Neuronal stem cell (in vitro differentiated cells): ENCODE measurements around the gene HPCAL1.

Experiments used
- DNase-seq: peaks from one replicate; pipeline ENCODE4 v3.0.0-alpha.2; 2013; ENCODE audit warnings: low spot score
- H2AFZ ChIP-seq: one replicate; pipeline ENCODE4 v1.6.1; 2013; ENCODE audit warnings: mild to moderate bottlenecking, low read length, inconsistent platforms
- H2AK5ac ChIP-seq: 2 replicates; pipeline ENCODE4 v1.6.1; 2013; ENCODE audit warnings: low read depth, mild to moderate bottlenecking, inconsistent platforms, low read length, moderate library complexity, mixed read lengths
- H2BK120ac ChIP-seq: 2 replicates; pipeline ENCODE4 v1.6.1; 2013; ENCODE audit warnings: low read depth, mild to moderate bottlenecking, inconsistent platforms, low read length, moderate library complexity, mixed read lengths
- H2BK12ac ChIP-seq: one replicate; pipeline ENCODE4 v1.6.1; 2013; ENCODE audit warnings: low read length, inconsistent platforms
- H2BK15ac ChIP-seq: 2 replicates; pipeline ENCODE4 v1.6.1; 2013; ENCODE audit warnings: mild to moderate bottlenecking, low read length, inconsistent platforms, mixed read lengths
- H2BK5ac ChIP-seq: one replicate; pipeline ENCODE4 v1.6.1; 2013; ENCODE audit warnings: inconsistent platforms, mild to moderate bottlenecking, low read length, moderate library complexity
- H3K14ac ChIP-seq: one replicate; pipeline ENCODE4 v1.6.1; 2013; ENCODE audit warnings: low read length, inconsistent platforms
- H3K18ac ChIP-seq: 2 replicates; pipeline ENCODE4 v1.6.1; 2013; ENCODE audit warnings: low read length, inconsistent platforms
- H3K23ac ChIP-seq: 2 replicates; pipeline ENCODE4 v1.6.1; 2013; ENCODE audit warnings: low read depth, mild to moderate bottlenecking, mixed read lengths, low read length, inconsistent platforms; ENCODE audit not compliant: poor library complexity
- H3K27ac ChIP-seq: replicated peaks from 3 replicates; pipeline ENCODE4 v1.5.1; 2013; ENCODE audit warnings: low read length, inconsistent platforms
- H3K27me3 ChIP-seq, 3 experiments: 2 replicates each; pipeline ENCODE4 v1.6.1; 2013; ENCODE audit warnings: low read length in 3 of 3, mild to moderate bottlenecking in 2 of 3, inconsistent platforms in 1 of 3, low read depth in 1 of 3, mixed read lengths in 1 of 3, moderate library complexity in 1 of 3; ENCODE audit not compliant: control insufficient read depth in 3 of 3, insufficient read depth in 3 of 3
- H3K36me3 ChIP-seq, 2 donors: replicated peaks in 1 of 2; 2 replicates each; pipeline ENCODE4 v1.6.1; 2013; ENCODE audit warnings: low read length in 2 of 2; ENCODE audit not compliant: control insufficient read depth in 2 of 2, insufficient read depth in 2 of 2
- H3K4ac ChIP-seq: 2 replicates; pipeline ENCODE4 v1.6.1; 2013; ENCODE audit warnings: inconsistent platforms, mild to moderate bottlenecking, low read length, moderate library complexity
- H3K4me1 ChIP-seq, 2 donors: 1 replicate in 1 of 2; 2 replicates in 1 of 2; pipeline ENCODE4 v1.6.1; 2013; ENCODE audit warnings: low read length in 2 of 2, low read depth in 1 of 2; ENCODE audit not compliant: control insufficient read depth in 2 of 2, insufficient read depth in 1 of 2
- H3K4me2 ChIP-seq: one replicate; pipeline ENCODE4 v1.6.1; 2013; ENCODE audit warnings: mild to moderate bottlenecking, low read length, inconsistent platforms; ENCODE audit not compliant: insufficient read depth, poor library complexity, severe bottlenecking
- H3K4me3 ChIP-seq, 2 donors: 2 replicates each; pipeline ENCODE4 v1.5.1; 2013; ENCODE audit warnings: low read length in 2 of 2, mild to moderate bottlenecking in 2 of 2, inconsistent platforms in 1 of 2, moderate library complexity in 1 of 2
- H3K79me1 ChIP-seq: one replicate; pipeline ENCODE4 v1.6.1; 2013; ENCODE audit warnings: low read depth, mild to moderate bottlenecking, inconsistent platforms, low read length, moderate library complexity
- H3K9ac ChIP-seq: one replicate; pipeline ENCODE4 v1.6.1; 2013; ENCODE audit warnings: mild to moderate bottlenecking, low read depth, low read length, inconsistent platforms; ENCODE audit not compliant: poor library complexity
- H3K9me3 ChIP-seq, 2 donors: replicated peaks in 1 of 2; 2 replicates each; pipeline versions ENCODE3 to v1.6.1; 2013; ENCODE audit warnings: low read length in 2 of 2, mild to moderate bottlenecking in 2 of 2, inconsistent platforms in 1 of 2, low read depth in 1 of 2, mixed read lengths in 1 of 2, moderate library complexity in 1 of 2; ENCODE audit not compliant: control insufficient read depth in 2 of 2, insufficient read depth in 1 of 2
- H4K8ac ChIP-seq: one replicate; pipeline ENCODE4 v1.6.1; 2013; ENCODE audit warnings: low read depth, mild to moderate bottlenecking, inconsistent platforms, low read length, moderate library complexity
- H4K91ac ChIP-seq: one replicate; pipeline ENCODE4 v1.6.1; 2013; ENCODE audit warnings: low read length, low read depth, mild to moderate bottlenecking, inconsistent platforms; ENCODE audit not compliant: poor library complexity
- WGBS, 2 donors: extraction: QIAGEN DNeasy Blood & Tissue Kit; methylation state at CpG; one replicate each; pipeline ENCODE4 v1.1.7; 2013; ENCODE audit warnings: missing lambda C conversion rate in 2 of 2, mixed read lengths in 1 of 2; ENCODE audit not compliant: insufficient read length in 2 of 2, insufficient replicate concordance in 1 of 2; ENCODE audit errors: extremely low coverage in 2 of 2; 5-methylcytosine and 5-hydroxymethylcytosine counted together

HPCAL1 gene

GRCh38 chr2:10467401-10467800, 164.7 kb downstream of the HPCAL1 start:
- no peaks in the 10 kb centered on the region for H3K36me3 ChIP-seq
- no peak overlapping the region for H2AFZ ChIP-seq
- H3K9ac ChIP-seq, result no peak overlapping the region
- H3K27me3 ChIP-seq, result peaks cover 0 to 9% (median 0%) of the 10 kb centered on the region in 3 experiments
- no peak overlapping the region for H3K23ac ChIP-seq
- H3K79me1 ChIP-seq, result no peaks in the 10 kb centered on the region
- no peak overlapping the region for H3K4me2 ChIP-seq
- H4K91ac ChIP-seq, result no peak overlapping the region
- H2BK5ac ChIP-seq, result no peak overlapping the region
- H3K18ac ChIP-seq, result no peak overlapping the region
- H4K8ac ChIP-seq, result no peak overlapping the region
- H3K4me3 ChIP-seq, result no peak overlapping the region
- no peaks in the 10 kb centered on the region for H3K4me1 ChIP-seq
- H3K4ac ChIP-seq, result no peak overlapping the region
- no peak overlapping the region for H3K27ac ChIP-seq
- no peak overlapping the region for H2AK5ac ChIP-seq
- no peaks in the 10 kb centered on the region for H3K9me3 ChIP-seq
- no peak overlapping the region for H2BK120ac ChIP-seq
- no peak overlapping the region for H3K14ac ChIP-seq
- H2BK15ac ChIP-seq, result no peak overlapping the region
- no peak for DNase-seq
- no peak overlapping the region for H2BK12ac ChIP-seq
- WGBS, 2 donors, result no CpG with 5 or more reads among the region's 15 CpGs

DNA sequence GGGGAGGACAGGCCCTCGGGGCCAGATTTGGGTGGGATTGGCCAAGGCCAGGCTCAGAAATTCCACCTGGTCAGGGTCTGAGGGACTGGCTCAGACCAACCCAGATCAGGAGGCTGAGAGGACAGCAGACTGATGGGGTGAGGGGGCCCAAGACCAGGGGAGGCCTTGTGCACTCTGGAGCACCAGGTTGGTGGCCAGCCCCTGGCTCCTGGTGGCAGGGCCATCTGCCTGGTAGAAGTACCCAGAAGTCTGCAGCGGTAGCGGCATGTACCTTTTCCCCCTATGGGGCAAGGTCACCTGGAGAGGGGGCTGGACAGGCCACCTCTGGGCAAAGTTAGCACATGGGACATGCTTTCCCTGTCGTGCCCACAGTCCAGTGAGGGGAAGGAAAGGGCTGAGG, 166.6 kb downstream of the HPCAL1 start:
- Histone ChIP-seq H2BK12ac (no peak overlapping the region), H3K14ac (no peak overlapping the region), H3K36me3 (no peaks in the 10 kb centered on the region), H3K9ac (no peak overlapping the region), H3K9me3 (no peaks in the 10 kb centered on the region), H3K18ac (peak overlapping the region; percentile 33), H2AK5ac (no peak overlapping the region), H2BK120ac (no peak overlapping the region), H3K27me3 (peaks cover 0 to 12% (median 0%) of the 10 kb centered on the region in 3 experiments), H3K27ac (no peak overlapping the region), H3K4me1 (no peaks in the 10 kb centered on the region), H2AFZ (no peak overlapping the region), H2BK15ac (no peak overlapping the region), H3K4ac (no peak overlapping the region), H3K4me2 (no peak overlapping the region), H3K79me1 (no peaks in the 10 kb centered on the region), H4K91ac (no peak overlapping the region), H3K4me3 (no peak overlapping the region), H2BK5ac (no peak overlapping the region), H4K8ac (no peak overlapping the region), H3K23ac (no peak overlapping the region)
- no CpG with 5 or more reads among the region's 4 CpGs for WGBS, 2 donors
- DNase-seq, result no peak

- no peak overlapping the region for H2BK5ac ChIP-seq
- H2AFZ ChIP-seq, result no peak overlapping the region
- no peak overlapping the region for H3K18ac ChIP-seq
- H3K27ac ChIP-seq, result no peak overlapping the region
- no peak overlapping the region for H2AK5ac ChIP-seq
- H3K14ac ChIP-seq, result no peak overlapping the region
- no peaks in the 10 kb centered on the region for H3K79me1 ChIP-seq
- H4K91ac ChIP-seq, result no peak overlapping the region
- H3K36me3 ChIP-seq, result no peaks in the 10 kb centered on the region
- no peak overlapping the region for H3K4ac ChIP-seq
- H3K27me3 ChIP-seq, result peaks cover 0 to 14% (median 0%) of the 10 kb centered on the region in 3 experiments
- no peaks in the 10 kb centered on the region for H3K9me3 ChIP-seq
- H2BK15ac ChIP-seq, result no peak overlapping the region
- H3K4me3 ChIP-seq, result no peak overlapping the region
- DNase-seq, result no peak
- H2BK12ac ChIP-seq, result no peak overlapping the region
- no peaks in the 10 kb centered on the region for H3K4me1 ChIP-seq
- WGBS, 2 donors, result no CpG with 5 or more reads among the region's 12 CpGs
- H4K8ac ChIP-seq, result no peak overlapping the region
- no peak overlapping the region for H3K23ac ChIP-seq
- no peak overlapping the region for H3K4me2 ChIP-seq
- no peak overlapping the region for H2BK120ac ChIP-seq
- H3K9ac ChIP-seq, result no peak overlapping the region
Observed at GRCh38 chr2:10469955-10470608, 167.4 kb downstream of the HPCAL1 start.

DNA sequence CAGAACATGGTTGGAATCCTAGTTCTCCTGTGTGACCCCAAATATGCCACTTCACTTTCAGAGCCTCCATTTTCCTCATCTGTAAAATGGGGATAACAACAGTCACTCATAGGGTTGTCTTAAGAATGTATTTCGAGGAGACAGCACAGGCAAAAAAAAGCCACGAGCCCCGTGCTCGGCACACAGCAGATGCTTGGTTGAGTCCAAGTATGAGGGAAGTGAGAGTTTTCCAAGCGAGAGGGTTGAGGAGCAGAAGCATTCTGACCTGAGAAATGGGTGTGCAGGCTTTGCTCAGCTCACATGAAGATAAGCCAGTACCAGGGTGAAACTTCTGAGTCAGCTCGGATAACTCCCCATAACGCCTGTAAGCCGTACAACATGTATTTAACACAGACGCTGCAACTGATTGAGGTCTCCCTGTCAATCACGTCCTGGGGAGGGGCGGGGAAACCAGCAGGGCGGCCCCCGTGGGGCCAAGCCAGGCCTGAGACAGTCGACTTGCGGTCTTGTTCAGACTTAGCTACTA, 168.4 kb downstream of the HPCAL1 start:
- Histone ChIP-seq H3K27ac (no peak overlapping the region), H4K8ac (no peak overlapping the region), H3K4me3 (no peak overlapping the region), H2BK120ac (no peak overlapping the region), H3K9ac (no peak overlapping the region), H3K14ac (no peak overlapping the region), H3K36me3 (no peaks in the 10 kb centered on the region), H2BK12ac (no peak overlapping the region), H3K27me3 (peaks cover 0 to 14% (median 0%) of the 10 kb centered on the region in 3 experiments), H2AK5ac (no peak overlapping the region), H2BK5ac (no peak overlapping the region), H3K4ac (no peak overlapping the region), H4K91ac (no peak overlapping the region), H2AFZ (no peak overlapping the region), H3K18ac (no peak overlapping the region), H2BK15ac (no peak overlapping the region), H3K4me1 (peaks cover 0 to under 1% of the 10 kb centered on the region in 2 donors), H3K79me1 (no peaks in the 10 kb centered on the region), H3K9me3 (no peaks in the 10 kb centered on the region), H3K4me2 (no peak overlapping the region), H3K23ac (no peak overlapping the region)
- WGBS, 2 donors, result no CpG with 5 or more reads among the region's 15 CpGs
- no peak for DNase-seq
